CD4-positive, alpha-beta T cell treated with Interleukin-4 for 1 hour (primary cell): ENCODE measurements around the gene RUFY4.
A peak's percentile ranks its signal among the peaks of the same experiment; 100 is the strongest.
"Not testable (repeated sequence)": the region's sequence is repeated elsewhere in the genome, so short reads cannot be mapped to it uniquely, and the experiment has no call there.

Source experiments
- DNase-seq, 2 donors: peaks; one replicate each; pipeline ENCODE4 v3.0.0-alpha.2; 2020 to 2022

The RUFY4 gene

DNA sequence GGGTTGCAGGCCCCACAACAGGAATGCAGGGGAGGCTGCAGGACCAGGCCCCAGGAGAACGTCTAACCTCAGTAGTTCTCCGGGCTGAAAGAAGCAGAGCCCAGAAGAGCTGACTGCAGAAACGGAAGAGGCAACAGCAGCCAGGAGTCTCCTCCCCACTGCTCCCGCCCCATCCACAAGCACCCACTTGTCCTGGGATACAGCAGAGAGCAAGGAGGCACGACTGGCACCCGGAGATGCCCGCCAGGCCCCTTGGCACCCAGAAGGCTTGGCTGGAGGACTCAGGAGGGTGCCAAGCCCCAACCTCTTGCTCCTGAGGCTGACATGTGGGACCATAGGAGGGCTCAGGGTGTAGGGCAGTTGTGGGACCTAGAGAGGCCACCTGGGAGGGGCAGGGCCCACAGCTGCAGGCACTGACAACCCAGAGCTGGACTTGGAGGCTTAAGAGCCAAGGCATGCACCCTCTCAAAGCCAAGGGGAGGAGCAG is 37.2 kb upstream of the RUFY4 start:
- no peak for DNase-seq

DNA sequence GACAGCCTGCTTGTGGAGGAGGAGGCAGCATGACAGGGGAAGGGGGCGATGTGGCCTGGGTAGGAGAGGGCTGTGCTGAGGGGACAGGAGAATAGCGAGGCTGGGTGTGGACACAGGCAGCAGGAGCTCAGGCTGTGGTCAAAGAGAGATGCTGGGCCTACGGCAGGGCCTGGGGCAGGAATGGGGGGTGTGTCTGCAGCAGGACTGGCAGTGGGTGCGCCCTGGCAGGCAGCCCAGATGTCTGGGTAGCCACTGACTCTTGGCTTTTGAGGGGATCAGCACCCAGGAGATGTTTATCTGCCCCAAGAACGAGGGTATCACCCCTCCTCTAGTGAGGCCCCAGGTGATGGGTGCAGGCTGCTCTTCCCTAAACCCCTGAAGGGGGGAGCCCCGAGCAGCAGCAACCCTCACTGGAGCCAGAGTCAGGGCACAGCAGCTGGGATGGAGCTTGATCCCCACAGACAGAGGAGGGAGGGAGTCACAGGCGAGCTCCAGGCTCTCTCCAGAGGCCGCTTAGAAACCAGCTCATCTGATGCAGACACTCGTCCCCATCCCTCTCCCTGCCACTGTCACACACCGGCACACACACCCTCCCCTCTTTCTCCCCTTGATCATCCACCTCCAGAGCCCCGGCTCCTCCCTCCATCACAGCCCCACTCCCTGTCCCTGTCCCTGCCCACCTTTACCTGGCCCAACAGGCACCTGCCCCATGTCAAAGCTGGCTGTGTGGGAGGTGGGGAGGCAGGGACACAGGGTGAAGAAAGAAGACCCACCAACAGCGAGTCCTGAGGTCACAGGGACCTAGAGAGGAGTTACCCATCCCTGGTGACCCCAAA is 36.5 kb upstream of the RUFY4 start:
- DNase-seq: no peak

DNA sequence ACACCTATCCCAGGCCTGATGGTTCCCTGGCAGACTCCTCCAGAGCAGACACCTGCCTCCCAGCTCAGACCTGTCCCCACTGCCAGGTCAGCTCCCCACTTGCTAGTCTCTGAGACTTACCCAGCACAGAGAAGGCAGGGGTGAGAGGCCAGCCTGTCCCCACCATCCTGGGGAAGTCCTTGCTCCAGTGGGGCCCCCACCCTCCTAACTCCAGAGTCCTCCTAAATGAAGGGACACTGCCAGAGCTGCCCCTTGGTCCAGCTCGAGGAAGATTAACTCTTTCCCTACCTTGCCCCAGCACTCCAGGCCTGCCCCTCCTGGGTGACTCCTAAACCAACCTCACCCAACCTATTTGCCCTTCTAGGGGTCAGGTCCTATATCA is 35.9 kb upstream of the RUFY4 start:
- DNase-seq: no peak

DNA sequence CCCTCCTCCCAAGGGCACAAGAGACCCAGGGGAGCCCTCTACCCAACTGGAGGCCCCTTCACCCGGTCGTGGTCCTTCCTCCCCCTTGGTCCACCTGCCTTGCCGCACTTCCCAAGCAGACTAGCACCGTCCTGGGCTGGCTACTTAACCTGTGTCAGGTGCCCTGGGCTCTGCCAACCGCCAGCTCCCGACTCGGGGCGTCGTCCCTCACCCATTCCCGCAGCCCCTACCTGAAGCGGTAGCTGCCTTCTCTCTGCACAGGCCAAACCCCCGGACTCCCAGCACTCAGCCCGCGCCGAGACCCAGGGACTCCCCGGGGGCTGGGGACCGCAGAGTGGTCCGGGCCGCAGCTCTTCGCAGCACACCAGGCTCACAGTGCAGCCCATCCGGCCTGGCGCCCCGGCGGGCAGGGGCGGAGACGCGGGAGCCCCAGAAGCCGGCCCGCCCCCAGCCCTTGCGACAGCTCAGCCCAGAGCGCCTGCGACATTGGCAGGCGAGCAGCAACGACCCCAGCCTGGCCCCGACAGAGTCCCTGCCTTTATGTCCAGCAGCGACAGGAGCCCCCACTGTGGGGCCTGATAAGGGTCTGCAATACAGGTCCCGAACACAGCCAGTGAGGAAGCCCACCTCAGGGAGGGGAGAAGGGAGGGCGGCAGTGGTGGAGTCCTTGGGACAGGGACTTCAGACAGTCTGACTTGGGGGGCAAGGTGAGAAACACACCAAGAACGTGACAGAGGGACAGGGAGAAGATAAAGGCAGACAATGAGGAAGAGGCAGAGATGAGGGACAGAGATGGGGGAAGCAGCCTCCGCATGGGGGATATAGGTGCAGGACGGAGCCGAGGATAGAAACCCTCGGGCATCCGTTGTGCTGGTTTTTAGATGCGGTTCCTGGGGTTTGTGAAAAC is 35.2 kb upstream of the RUFY4 start:
- DNase-seq: no peak

DNA sequence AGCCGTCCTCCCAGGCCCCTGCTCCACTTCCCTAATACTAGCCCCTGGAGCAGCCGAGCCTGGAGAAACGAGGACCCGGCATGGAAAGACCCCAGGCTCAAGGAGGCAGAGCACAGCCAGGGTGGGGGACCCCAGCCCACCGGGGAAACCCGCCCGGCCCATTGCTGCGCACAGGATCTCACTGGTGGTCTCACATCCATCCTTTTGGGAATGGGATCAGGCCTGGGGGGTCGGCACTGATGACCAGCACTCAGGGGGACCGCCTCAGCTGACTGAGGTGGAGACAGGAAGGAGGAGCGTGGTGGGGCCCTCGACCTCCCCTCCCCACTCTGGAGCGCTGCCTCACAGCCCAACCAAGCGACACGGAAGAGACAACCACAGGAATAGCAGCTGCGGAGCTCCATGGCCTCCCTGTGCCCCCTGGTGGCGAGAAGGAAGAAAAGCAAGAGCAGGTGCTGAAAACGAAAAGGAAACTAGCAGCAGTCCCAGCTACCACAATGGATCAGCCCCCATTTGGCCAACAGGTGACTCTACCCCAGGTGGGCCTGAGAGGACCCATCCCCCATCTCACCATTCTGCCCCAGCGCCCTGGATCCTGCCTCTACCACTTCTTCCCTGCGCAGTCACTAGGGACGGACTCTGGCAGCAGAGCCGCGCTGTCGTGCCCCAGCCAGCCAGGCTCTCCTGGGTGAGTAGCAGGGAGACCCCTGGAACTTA is 34.4 kb upstream of the RUFY4 start:
- peak; percentile 73 to 81 for DNase-seq

DNA sequence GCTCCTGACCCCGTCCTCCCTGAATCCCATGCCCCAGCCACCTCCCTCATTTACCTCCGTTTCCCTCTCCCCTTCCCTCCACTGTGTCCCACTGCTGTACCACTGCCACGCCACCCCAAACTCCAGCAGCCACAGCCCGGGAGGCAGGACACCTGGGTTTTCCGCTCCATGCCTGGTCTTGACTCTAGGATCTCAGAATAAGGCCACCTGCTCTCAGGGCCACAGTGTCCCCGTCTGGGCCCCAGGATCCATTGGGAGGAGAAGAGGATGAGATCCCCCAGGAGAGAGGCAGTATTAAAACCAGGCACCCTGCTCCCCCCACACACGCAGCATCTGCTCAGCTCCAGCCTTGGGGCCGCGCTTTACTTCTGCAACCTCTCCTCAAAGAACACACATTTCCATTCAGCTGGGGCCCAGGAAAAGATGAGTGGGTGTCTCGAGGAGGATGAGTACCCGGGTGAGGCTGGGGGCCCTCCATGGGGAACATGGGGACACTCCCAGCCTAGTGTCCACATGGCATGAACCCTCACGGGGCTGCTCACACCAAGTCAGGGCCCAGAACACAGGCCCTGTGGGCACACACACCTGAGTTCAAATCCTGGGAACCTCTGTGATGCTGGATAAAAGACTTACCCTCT is 33.5 kb upstream of the RUFY4 start:
- DNase-seq: no peak

DNA sequence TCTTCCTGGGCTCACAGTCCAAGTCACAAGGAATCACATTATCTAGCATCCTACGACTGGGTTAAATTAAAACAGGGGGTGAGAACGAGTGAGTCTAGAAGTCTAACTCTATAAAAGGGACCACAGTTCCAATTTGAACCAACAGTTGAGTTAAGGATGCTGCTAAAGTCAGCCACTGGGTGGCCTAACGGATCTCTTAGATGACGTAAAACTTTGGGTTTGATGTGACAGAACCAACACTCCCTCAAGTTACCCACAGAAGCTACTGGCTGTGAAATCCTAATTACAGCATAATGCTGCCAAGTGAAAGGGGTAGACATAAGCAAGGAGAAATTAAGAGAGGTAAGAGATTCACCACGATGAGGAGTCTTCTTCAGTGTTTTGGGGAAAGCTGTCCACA is 32.7 kb upstream of the RUFY4 start:
- DNase-seq: no peak

DNA sequence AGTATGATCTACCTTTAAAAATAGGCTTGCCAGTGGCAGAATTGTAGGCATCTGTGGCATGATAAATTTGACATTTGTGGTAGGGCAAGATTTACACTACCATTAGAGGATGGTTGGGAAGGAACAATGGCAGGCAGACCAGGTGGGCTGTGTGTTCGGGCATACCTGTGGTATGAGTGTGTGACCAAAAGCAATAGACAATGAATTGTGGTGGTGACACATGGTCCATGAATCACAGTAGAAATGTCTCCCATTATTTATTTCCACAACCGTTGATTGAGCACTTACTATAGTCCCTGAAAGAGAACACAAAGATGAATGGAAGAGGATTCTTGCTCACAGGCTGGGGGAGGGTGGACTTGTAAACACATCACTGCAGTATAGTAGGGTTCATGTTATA is 29.9 kb upstream of the RUFY4 start:
- no peak for DNase-seq

DNA sequence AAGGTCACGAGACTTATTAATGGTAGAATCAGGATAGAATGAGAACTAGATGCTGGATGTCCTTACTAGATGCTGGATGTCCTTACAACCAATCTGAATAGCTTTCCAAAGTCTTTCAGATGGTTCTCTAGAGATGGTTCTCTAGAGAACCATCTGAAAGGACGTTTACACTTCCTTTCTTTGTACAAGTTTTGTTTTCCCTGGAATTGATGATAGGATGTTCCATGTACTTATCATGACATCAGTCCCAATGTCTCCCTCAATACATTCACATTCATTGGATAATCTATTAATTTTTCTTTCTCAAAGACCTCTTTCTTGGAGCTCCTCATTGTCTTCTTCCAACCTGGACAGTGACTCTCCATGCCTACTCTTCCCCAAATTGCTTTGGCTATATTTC is 28.2 kb upstream of the RUFY4 start:
- DNase-seq: no peak

DNA sequence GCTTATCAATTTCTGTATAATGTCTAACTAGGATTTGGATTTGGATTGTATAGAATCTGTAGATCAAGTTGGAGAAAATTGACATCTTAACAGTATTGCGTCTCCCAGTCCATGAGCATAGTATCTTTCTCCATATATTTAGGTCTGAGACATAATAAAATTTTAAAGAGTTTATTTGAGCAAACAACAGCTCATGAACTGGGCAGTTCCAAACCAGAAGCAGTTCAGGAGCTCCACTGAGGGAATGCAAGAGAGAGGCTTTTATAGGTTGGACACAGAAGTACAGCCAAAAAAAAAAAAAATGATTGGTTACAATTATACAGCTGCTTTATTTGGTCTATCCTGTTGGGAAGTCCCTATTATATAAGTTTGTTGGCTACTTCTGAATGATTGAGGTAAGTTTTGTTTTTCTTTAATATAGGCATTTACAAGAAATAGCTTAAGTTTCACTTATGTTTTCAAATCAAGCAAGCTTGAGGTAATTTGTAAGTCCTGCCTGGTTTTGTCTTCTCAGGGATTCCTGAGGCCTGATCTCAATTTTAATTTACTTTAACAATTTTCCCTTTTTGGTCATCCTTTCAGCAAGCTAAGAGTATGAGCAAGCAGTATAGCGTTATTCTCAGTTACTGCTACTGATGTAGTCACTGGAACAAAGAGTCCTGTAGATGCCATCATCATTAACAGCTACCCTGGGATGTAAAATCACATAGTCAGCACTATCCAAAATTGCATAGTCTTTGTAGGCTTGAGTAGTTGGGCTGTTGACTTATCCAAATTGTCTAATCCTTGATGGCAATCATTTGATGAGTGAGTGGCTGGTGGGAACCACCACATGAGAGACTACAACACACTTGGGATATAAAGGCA is 27.5 kb upstream of the RUFY4 start:
- DNase-seq: no peak

DNA sequence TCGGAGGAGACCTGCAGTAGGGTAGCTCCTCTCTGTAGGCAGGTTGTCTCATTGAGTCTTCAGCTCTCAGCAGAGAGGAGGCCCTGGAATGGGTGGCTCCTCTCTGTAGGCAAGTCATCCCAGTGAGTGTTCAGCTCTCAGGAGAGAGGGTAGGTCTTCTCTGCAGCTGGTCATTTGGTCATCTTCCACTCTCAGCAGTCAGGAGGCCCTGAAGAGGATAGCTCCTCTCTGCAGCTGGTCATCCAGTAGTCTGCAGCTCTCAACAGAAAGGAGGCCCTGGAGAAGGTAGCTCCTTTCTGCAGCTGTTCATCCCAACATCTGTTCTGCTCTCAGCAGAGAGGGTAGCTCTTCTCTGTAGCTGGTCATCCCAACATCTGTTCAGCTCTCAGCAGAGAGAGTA is 26.0 kb upstream of the RUFY4 start:
- no peak for DNase-seq

DNA sequence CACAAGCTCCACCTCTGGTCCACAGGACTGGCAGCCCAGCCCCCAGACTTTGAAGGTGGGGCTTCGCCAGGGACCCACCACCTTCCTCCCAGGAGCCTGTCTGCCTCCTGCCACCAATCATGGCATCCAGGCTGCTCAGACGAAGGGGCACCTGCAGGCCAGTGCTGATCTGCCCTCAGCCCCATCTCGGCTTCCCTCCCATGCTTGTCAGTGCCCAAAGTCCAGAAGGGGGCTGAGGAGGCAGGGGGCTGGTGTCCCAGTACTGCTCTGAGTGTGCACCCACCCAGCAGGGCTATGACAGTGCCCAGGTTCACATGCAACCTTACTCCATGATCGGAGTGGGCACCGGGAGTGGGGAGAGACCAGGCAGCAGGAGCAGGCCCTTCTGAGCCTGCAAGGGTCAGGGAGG is 25.3 kb upstream of the RUFY4 start:
- DNase-seq: no peak

DNA sequence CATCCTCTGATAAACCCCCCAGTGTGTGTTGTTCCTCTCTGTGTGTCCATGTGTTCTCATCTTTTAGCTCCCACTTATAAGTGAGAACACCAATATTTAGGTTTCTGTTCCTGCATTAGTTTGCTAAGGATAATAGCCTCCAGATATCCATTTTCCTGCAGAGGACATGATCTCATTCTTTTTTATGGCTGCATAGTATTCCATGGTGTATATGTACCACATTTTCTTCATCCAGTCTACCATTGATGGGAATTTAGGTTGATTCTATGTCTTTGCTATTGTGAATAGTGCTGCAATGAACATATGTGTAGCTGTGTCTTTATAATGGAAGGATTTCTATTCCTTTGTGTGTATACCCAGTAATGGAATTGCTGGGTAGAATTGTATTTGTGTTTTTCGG is 24.5 kb upstream of the RUFY4 start:
- DNase-seq: not testable (repeated sequence)

DNA sequence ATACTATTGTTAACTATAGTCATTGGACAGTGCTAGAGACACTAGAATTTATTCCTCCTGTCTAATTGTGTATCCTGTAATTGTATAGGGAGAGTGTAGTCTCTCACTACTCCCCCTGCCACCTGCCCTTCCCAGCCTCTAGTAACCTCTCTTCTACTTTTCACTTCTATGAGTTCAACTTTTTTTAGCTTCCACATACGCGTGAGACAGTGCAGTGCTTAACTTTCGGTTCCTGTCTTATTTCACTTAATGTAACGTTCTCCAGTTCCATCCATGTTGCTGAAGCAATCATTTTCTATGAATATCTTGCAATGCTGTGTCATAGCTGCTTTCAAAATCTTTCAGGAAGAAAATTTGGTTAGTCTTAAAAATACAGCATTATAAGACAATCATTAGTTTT is 22.8 kb upstream of the RUFY4 start:
- DNase-seq: peak in 1 of 2 donors; percentile 13

DNA sequence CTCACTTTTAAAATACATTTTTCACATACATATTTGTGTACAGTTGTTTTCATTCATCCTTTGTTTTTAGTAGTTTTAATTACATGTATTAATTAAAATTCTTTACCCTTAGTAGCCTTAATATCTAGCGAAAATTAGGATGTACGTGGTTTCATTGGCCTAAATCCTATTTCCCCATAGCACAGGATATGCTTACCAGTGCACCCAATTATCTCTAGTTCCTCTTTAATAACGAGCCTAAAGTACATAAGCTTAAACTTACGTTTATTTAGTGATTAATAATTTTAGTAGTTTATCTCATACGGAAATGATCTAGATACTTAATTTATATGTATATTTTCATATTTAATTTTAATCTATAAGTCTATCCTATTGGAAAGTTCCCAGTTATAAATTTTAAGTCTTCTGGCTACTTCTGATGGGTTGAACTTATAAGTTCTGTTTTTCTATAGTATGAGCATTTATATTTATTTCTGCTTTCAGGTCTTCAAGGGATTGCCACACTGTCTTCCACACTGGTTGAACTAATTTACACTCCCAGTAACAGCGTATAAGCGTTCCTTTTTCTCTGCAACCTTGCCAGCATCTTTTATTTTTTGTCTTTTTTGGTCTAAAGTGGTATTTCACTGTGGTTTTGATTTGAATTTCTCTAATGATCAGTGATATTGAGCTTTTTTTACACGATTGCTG is 21.4 kb upstream of the RUFY4 start:
- no peak for DNase-seq

DNA sequence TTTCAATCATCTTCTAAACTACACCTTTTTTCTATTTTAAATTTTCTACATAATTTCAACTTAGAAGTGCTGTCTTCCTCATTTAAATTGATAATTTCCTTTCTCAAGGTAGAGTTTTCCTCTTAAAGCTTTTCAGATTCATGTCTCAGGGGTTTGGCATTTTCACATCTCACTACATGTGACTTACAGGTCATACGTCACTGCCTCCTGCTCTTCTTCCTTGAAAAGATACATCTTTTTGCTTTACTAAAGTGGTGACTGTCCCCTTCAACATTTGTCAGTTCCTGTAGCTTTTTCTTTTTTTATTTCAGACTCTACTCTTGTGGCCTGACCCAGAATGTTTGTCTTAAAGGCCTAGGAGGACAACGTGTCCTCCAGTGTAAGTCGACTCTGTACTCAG is 17.1 kb upstream of the RUFY4 start:
- no peak for DNase-seq

DNA sequence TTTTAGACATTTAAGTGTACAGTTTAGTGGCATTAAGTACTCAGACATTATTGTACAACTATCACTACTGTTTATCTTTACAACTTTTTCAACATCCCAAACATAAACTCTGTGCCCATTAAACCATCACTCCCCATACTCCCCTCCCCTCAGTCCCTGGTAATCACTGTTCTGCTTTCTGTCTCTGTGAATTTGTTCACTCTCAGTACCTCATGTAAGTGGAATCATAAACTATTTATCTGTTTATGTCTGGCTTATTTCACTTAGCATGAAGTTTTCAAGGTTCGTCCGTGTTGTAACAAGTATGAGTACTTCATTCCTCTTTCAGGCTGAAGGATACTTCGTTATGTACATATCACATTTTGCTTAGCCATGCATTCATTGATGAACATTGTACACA is 9.8 kb upstream of the RUFY4 start:
- no peak for DNase-seq

DNA sequence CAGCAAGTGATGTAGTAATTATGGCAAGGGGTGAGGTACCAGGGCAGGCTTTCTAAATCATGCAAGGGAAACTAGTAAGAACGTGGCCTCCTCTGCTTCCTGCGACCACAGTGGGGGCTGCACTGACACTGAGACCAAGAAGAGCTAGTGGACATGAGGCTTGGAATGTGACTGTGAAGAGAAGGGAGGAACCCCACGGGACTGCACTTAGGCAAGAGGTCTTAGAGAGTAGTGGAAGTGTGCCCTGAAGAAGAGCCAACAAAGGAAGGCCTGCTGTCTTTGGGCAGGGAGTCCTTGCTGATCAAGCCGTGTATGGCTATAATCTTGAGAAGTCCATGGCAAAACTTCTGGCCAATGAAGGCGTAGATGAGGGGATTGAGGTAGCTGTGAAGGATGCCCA is 8.9 kb upstream of the RUFY4 start:
- DNase-seq: no peak

DNA sequence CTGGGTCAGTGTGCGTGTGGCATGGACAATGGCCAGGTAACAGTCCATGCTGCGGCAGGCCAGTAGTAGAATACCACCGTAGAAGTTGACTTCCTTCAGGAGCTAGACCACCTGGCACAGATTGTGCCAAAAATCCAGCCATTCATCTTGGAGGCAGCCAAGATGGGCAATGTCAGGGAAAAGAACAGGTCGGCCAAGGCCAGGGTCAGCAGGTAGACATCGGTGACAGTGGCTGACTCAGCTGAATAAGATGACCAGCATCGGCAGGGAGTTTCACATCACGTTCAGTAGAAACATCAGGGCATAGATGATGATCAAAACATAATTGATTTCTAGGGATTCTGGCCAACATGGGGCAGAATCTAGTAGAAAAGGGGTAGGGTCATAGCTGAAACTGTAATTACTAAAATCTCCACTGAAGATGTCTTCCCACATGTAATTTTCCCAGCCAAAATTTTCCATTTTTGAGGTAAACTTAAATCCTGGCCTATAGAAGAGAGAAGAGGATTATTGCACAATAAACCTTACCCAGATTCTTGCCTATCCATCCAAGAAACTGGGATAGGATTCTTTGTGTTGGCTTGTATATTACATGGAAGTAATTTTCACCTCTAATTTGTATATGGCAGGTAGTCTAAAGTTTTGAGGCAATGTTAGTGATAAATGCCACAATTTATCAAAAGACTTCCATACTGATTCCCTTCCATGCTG is 7.9 kb upstream of the RUFY4 start:
- no peak for DNase-seq

DNA sequence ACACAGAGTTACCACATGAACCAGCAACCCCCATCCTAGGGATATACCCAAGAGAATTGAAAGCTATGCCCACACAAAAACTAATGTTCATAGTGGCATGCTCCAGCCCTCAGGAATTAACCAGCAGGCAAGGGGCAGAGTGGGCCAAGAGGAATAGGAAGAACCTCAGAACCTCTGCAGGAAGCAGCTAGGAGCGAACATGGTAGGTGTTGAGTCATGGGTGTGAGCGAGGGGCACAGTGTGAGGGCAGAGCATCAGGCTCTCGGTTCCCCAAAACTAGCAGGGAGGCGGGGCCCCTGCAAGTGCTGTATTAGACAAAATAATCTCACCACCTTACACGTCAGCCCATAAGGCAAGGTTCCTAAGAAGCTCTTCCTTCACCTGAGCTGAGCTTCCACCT is 5.6 kb upstream of the RUFY4 start:
- peak; percentile 10 to 64 for DNase-seq

DNA sequence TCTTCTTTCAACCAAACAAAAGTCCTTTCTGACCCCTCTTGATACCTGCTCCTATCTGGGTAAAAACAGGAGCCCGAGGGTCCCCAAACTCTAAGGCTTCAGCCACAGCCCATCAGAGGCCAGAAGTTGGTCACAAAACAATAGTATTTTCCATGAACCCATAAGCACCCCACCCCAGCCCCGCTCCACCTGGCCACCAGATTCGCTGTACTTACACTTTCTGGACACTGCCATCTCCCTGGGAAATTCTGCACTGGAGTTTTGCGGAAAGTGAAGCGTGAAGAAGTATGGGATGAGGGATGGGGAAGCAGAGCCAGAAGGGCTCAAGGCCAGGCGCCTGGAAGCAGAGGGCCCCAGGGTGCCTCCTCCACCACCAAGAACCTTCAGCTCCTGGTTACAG is 5.2 kb upstream of the RUFY4 start:
- no peak for DNase-seq
